Kasumi-1 (cell line): ENCODE measurements around the gene RBKS.

ENCODE experiments used
- DNase-seq, 2 experiments: peaks; one replicate each; lab custom pipeline; 2025; lab: John Stamatoyannopoulos, UW

The RBKS gene

GRCh38 chr2:27831279-27832050 lies 58.7 kb downstream of the RBKS start:
- peak; percentile 91 to 92 for DNase-seq

DNA sequence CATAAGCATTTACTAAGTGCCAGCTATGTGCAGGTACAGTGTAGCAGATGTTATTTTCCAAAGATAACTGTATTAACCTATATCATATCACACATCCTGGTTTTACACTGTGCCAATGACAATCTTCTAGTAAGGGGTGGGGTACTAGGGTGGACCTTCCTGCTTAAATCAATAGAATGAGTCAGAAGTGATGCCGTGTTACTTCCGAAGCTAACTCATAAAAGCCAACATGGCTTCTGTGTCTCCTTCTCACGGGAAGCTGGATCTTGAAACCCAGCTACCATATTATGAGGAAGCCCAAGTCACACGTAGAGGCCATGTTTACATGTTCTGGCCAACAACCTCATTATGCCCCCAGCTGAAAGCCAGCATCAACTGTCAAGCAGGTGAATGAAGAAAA lies 59.5 kb downstream of the RBKS start:
- DNase-seq: no peak

DNA sequence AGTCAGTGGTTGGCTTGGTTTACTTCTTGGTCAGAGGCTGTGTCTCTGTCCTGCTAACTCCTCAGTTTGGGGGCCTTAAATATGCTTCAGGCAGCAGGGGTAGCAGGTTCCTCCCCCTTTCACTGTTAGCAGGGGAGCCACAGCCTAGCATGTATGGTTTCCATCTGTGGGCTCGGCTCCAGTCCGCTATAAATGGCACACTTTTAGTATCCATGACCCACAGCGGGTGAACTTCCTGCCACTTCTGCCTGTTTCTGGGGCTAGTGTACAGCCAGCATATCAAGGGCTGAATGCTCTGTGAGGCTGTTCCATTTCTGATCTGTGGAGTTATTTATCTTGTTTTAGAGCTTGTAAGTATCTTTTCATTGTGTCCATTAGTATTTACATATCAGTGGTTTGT lies 60.4 kb downstream of the RBKS start:
- peak; percentile 29 to 73 for DNase-seq

GRCh38 chr2:27828305-27828704 lies 61.9 kb downstream of the RBKS start:
- no peak for DNase-seq

DNA sequence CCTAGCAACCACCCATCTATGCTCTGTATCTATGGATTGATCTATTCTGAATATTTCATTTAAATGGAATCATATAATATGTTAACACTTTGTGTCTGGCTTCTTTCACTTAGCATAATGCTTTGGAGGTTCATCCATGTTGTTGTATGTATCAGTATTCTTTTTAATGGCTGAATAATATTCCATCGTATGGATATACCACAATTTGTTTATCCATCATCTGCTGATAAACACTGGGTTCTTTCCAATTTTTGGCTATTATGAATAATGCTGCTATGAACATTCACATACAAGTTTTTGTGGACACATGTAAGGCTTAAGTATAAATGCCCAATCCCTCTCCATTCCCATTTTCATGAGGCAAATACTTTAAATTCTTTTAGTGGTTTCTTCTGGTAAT lies 65.8 kb downstream of the RBKS start:
- DNase-seq: no peak

- DNase-seq: no peak
Observed at GRCh38 chr2:27823569-27823968, 66.6 kb downstream of the RBKS start.

GRCh38 chr2:27823135-27823534 lies 67.1 kb downstream of the RBKS start:
- DNase-seq: no peak

- no peak for DNase-seq
Observed at GRCh38 chr2:27822049-27822448, 68.1 kb downstream of the RBKS start.

DNA sequence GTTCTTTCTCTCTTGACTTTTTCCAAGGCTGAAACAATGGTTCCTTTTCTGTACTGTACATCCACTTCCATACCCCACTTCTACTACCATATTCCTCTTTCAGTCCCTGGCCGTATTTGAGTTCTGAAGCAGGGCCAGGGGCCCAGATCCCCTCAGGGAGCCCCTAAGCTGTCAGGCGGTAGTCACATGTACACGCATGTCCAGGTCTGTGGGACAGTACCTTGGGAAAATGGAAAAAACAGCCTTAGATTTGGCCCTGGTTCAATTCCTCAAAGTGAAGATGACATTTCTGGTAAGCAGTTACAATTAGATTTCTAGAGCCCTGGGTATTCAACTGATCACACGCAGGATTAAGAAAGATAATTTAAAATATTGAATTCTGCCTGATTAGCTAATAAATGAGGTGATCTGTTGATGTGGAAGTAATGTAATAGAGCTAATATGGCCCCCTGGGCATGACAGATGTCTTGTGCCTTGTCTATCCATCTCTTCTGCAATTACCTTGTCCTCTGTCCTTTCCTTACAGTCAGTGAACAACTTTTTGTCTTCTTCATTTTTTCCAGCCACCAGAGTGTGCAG lies 74.2 kb downstream of the RBKS start:
- no peak for DNase-seq

- no peak for DNase-seq
Observed at GRCh38 chr2:27814758-27815157, 75.4 kb downstream of the RBKS start.

DNA sequence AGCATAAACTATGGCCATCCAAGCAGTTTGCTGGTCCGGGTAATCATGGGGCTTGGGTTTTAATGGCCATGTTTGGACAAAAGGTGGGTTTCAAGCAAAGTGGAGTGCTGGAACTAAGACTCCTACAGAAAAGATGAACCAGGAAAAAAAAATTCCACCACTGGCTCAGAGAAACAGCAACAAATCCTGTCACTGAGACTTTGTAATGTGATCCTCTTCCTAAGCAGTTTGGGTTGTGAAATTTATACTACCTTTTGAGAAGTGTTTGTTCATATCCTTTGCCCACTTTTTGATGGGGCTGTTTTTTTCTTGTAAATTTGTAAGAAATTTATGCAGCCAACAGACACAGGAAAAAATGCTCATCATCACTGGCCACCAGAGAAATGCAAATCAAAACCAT lies 78.4 kb downstream of the RBKS start:
- no peak for DNase-seq

GRCh38 chr2:27810455-27810854 lies 79.7 kb downstream of the RBKS start:
- no peak for DNase-seq

DNA sequence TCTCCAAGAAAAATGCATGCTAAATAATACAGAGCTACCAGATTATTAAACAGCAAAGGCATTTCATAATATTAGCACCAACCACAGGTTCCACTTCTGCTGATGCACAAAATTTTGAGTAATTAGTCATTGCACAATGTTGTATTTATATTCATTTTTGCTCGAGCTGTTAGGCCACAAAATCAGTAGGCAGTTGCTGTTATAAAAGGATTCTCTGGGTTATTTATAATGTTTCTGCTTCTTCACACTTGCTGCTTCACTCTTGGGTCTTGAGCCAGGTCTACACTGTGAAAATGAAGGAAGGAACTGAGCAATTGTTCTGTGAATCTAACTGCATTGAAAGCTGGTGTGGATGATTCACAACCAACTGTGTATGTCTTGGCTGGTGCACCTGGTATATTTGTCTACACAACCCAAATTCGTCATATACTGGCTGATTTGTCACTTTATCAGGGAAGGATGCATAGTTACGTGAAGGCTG lies 80.4 kb downstream of the RBKS start:
- peak; percentile 75 to 80 for DNase-seq

GRCh38 chr2:27808984-27809383 lies 81.2 kb downstream of the RBKS start:
- no peak for DNase-seq

GRCh38 chr2:27808418-27808817 lies 81.8 kb downstream of the RBKS start:
- no peak for DNase-seq

DNA sequence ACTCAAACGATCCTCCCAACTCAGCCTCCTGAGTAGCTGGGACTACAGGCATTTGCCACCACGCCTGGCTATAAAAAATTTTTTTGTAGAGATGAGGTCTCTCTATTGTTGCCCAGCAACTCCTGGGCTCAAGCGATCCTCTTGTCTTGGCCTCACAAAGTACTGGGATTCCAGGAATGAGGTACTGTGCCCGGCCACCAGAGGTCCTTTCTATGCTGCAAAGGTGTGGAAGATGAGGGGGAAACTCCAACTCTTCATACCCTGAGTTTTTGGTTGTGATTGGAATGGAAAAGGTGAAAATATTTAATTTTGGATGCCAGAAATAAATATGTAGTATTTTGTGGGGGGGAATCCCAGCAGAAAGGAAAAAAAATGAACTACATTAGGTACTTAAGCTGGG lies 82.7 kb downstream of the RBKS start:
- peak; percentile 33 to 35 for DNase-seq

DNA sequence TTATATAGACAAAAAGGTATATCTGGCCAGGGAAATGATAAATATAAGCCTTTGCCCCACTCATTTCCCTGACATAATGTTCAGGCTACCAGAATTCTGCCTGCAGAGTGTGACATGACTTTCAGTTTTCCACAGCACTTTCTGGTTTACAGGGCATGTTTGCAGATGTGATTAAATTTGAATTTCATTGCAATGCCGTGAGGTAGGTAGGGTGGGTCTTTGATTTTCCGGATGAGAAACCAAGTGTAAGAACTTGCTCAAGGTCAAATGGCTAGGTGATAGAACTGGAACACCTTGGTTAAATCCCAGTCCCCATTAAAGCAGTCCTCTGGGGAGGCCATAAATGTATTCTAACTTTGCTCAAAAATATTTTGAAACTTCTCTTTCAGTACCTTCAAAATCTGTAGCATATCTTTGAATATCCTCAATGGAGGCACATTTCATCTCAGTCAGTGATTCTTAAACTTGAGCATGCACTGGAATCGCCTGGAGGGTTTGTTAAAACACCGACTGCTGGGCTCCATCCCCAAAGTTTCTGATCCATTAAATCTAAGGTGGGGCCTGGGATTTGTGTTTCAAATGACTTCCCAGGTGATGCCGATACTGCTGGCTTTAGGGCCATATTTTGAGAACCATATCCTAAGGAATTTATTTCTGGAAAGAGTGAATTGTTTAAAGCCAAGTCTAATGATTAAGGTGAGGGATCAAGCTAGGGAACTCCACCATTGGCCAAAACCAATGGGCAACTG lies 83.7 kb downstream of the RBKS start:
- DNase-seq: no peak

- DNase-seq: peak; percentile 17 to 27
Observed at GRCh38 chr2:27805180-27805579, 85.0 kb downstream of the RBKS start.

GRCh38 chr2:27804146-27804545 lies 86.0 kb downstream of the RBKS start:
- DNase-seq: peak; percentile 71 to 88

DNA sequence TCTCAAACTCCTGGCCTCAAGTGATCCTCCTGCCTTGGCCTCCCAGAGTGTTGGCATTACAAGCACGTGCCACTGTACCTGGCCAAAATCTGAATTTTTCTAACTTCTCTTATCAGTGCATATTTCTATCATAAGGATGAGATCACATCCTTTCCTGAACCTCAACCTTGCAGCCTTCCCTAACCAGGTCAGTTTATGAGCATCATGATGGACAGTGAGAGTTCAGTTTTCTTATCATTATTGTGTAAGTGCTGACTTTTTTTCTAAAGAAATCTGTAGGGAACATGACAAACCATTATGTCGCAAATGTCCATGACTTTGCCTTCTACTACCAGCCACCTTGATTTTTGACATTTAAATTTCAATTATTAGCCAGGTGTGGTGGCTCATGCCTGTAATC lies 87.1 kb downstream of the RBKS start:
- no peak for DNase-seq

DNA sequence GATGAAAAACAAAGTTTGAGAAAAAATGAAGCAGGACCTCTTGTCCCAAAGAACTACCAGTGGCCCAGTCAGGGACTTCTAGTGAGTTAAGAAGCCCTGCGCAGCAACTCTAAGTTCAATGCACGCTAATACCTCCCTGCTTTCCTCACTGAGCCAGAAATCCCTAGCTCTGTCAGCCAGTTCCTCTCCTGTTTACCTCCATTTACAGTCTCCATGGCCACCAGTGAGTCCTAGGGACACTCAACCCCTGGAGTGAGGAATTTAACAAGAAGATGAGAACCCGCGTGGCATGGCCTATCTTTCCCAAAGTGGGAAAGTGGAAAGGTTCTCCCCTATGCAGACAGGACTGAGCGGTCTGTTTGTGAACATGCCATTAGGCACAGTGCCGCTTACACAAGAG lies 87.6 kb downstream of the RBKS start:
- DNase-seq: no peak

DNA sequence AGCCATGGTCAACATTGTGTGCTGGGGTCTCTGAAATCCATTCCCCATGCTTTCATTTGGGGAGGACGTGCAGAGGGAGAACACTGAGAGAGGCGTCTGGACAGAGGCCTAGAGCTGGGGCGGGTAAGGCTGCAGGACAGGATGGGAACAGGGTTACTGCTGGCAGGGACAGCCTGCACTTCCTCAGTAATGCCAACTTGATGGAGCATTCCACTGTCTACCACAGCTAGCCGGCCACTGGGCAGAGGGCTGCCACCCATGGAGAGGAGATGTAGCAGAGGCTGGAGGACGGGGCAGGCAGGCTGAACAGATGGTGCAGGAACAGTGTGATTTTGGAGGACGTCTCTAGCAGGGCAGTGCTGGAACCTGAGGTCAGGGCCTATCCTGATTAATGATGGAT lies 89.3 kb downstream of the RBKS start:
- DNase-seq: no peak

GRCh38 chr2:27799646-27800010 lies 90.6 kb downstream of the RBKS start:
- DNase-seq: no peak
